ENCODE results near the gene ICAM2.

ICAM2 gene

DNA sequence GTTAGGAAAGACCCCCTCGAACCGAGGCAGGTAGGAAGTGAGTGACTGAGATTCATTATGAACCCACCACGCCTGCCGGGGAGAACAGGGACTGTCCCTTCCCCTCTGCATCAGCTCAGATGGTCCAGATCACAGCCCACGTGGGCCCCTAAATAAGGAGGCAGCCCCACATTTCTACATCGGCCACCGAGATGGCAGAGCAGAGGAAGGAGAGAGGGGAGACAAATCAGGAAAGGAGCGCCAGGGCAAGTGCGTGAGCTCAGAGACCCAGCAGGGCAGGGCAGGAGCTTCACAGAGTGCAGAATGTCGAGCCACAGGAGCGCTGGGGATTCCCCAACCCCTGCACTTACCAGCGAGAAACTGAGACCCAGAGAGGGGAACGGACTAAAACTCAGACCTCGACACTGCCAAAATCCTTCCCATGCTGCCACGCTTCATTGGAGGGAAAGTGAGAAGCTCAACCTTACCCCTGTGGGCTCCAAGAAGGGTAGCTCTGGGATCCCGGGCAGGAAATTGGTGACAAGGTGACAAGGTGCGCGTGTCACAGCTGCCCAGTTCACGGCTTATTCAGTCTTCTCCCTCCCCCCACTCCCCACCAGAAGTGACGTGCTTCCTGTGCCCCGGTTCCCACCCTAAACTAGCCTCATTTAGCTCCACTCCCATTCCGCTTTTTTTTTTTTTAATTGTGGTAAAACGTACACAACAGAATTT lies at the start of gene ICAM2:
Gene ICAM2, minus strand, starts transcription at position 578 of the 711 bp plus-strand sequence. CDS start 13,942 bp downstream, outside the sequence.
- no peak within 1 kb of the TSS; the same call in 1 of the 2 replicates for H3K4me3 ChIP-seq (ENCODE audit: low read length)
- TF ChIP-seq, protein P1, sequence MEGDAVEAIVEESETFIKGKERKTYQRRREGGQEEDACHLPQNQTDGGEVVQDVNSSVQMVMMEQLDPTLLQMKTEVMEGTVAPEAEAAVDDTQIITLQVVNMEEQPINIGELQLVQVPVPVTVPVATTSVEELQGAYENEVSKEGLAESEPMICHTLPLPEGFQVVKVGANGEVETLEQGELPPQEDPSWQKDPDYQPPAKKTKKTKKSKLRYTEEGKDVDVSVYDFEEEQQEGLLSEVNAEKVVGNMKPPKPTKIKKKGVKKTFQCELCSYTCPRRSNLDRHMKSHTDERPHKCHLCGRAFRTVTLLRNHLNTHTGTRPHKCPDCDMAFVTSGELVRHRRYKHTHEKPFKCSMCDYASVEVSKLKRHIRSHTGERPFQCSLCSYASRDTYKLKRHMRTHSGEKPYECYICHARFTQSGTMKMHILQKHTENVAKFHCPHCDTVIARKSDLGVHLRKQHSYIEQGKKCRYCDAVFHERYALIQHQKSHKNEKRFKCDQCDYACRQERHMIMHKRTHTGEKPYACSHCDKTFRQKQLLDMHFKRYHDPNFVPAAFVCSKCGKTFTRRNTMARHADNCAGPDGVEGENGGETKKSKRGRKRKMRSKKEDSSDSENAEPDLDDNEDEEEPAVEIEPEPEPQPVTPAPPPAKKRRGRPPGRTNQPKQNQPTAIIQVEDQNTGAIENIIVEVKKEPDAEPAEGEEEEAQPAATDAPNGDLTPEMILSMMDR (conservative IDR thresholded peaks at IDR 0.05; ENCODE audit: low read length), result no peak
- no peak for DNase-seq (ENCODE audit: low read depth)

DNA sequence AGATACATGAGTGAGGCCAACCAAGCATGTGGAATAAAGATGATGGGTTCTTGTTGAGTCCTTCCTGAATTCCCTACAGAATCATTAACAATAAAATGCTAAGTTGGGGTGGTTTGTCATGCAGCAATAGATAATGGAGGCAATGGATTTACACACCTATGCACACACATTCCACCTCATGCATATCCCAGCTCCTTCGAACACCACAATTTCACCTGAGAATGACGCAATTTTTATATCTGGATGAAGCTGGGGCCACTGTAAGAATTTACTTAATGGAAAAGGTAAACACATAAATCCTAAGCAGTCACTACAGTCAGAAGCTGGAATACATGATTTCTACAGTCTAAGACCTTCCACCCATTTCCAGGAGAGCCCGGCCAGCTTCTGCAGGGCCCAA lies 49.8 kb upstream of the ICAM2 start:
- no peak for DNase-seq (ENCODE audit: low read depth)
- no peak overlapping the region for H3K4me3 ChIP-seq (ENCODE audit: low read length)
- TF ChIP-seq, protein P1 (conservative IDR thresholded peaks at IDR 0.05; ENCODE audit: low read length), result no peak

DNA sequence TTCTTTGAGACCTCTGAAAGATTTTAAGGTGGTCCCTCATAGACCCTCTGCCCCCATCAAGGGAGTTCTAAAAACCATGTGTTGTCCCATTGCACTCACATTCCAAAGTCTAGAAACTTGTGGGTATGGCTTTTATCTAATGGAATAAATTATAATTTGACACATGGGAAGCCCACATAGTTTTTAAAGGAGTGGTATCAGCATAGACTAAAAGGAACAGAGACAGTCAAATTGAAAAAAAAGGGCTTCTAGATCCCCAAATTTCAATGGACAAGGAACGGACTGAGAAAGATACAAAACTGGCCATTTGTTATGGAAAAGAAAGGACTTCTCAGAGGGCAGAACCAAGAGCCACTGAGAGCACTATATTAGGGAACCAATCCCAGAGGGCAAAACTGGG lies 48.7 kb upstream of the ICAM2 start:
- H3K4me3 ChIP-seq (ENCODE audit: low read length), result no peak overlapping the region
- TF ChIP-seq, protein P1 (conservative IDR thresholded peaks at IDR 0.05; ENCODE audit: low read length), result no peak
- DNase-seq (ENCODE audit: low read depth), result no peak

DNA sequence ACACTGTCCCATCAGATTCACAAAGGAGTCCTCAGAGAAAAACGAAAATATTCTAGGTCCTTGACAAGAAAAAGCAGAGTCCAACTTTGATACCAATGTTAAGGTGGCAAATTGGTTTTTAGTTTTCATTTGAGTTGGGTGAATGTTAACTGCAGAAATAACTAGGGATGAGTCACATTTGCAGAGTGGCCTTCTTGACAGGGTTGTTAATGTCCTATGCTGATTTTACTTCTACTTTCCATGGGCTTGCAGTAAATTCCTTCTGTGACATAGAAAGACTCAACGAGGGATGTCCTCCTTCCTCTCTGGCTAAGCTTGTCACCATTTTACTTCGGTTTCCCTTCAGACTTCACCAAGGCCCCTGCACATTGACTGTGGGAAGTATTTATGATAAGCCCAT lies 47.2 kb upstream of the ICAM2 start:
- TF ChIP-seq, protein P1 (conservative IDR thresholded peaks at IDR 0.05; ENCODE audit: low read length), result no peak
- DNase-seq (ENCODE audit: low read depth), result no peak
- no peak overlapping the region for H3K4me3 ChIP-seq (ENCODE audit: low read length)

DNA sequence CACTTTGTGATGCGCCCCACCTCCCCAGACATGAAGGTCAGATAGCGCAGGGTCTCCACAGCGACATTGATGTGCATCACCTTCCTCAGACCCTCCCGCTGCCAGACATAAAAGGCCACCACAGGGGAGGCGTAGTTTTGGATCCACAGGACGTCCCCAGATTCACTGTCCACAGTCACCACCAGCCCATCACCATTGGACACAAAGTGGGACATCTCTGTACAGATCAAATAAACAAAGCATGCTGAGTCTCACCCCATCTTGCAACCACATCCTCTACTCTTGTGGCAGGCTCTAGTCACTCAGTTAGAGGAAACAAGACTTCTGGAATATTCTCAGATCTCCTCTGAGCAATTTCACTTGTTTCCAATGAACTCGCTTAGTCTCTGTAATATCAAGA lies 46.3 kb upstream of the ICAM2 start:
- H3K4me3 ChIP-seq (ENCODE audit: low read length), result no peak overlapping the region
- no peak for DNase-seq (ENCODE audit: low read depth)
- TF ChIP-seq, protein P1 (conservative IDR thresholded peaks at IDR 0.05; ENCODE audit: low read length), result no peak

DNA sequence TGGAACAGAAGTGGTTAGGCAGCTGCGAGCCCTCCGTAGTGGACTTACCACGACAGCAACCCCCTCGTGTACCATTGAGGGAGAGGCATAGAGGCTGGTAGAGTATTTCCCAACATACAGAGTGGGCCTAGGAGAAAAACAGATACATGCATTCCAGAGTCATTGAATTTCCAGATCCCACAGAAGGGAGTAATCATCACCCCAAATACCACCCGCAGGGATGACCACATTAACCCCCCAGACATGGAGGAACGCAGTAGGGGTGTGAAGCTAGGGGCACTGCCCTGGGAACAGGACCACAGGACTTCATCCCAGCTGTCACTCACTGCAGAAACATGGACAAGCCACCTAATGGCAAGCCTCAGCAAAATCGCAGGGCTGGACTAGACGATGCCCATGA lies 44.7 kb upstream of the ICAM2 start:
- no peak overlapping the region for H3K4me3 ChIP-seq (ENCODE audit: low read length)
- TF ChIP-seq, protein P1 (conservative IDR thresholded peaks at IDR 0.05; ENCODE audit: low read length), result no peak
- no peak for DNase-seq (ENCODE audit: low read depth)

DNA sequence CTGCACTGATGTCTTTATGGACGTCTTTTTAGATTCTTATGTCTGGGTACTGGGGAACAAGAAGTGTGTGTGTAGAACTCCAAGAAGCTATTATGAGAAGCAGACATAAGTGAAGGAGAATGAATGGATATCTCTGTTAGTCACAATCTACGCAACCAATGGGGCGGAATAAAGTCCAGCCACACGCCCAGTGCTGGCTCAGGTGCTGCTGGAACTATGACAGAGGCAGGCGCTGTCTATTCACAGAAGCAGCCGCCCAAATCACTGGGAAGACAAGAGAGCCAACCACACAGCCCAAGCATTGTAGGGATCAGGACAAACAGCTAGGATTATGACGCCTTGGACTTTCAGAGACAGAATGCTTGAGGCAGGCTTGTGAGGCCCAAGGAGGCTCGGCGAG lies 43.9 kb upstream of the ICAM2 start:
- H3K4me3 ChIP-seq (ENCODE audit: low read length), result no peak overlapping the region
- TF ChIP-seq, protein P1 (conservative IDR thresholded peaks at IDR 0.05; ENCODE audit: low read length), result no peak
- no peak for DNase-seq (ENCODE audit: low read depth)
